Non-pigmented ciliary epithelial cell (primary cell): Measurements from ENCODE around the gene RCOR1.
"Not testable (repeated sequence)": the region's sequence is repeated elsewhere in the genome, so short reads cannot be mapped to it uniquely, and the experiment has no call there.

Source experiments
- DNase-seq: peaks from one replicate; pipeline ENCODE4 v3.0.0-alpha.2; 2010; ENCODE audit warnings: low read depth

The RCOR1 gene

DNA sequence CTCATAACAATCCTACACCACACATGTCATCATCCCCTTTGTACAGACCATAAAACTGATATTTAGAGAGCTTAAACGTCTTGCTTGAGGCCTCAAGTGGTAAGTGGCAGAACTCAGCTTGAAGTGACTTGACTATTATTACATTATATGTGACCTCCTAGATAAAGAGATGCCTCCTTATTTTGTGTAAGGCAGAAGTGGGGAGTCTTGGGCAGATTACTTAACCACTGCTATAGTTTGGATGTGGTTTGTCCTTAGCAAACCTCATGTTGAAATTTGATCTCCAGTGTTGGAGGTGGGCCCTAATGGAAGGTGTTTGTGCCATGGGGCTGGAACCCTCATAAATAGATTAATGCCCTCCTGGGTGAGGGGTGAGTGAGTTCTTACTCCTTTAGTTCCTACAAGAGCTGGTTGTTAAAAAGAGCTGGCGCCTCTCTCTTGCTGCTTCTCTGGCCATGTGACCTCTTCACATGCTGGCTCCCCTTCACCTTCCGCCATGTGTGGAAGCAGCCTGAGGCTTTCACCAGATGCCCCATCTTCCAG lies 37.4 kb downstream of the RCOR1 start:
- DNase-seq, result no peak

DNA sequence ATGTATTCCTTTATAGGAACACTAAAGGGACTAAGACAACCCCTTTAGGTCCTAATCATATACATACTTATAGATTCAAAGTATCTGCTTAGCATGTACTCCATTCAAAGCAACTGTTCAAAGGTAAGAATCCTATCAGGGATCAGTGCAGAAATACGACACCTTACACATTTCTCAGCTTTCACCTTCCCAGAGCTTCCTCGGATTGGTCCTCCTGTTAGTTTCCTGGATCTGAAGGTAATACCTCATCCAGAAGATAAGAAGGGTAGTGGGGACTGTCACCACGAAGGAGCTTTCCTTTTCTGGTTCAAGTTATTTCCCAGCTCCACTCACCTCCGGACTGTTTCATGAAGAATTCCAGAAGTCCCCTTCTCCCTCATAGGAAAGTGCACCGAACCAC lies 38.0 kb downstream of the RCOR1 start:
- no peak for DNase-seq

DNA sequence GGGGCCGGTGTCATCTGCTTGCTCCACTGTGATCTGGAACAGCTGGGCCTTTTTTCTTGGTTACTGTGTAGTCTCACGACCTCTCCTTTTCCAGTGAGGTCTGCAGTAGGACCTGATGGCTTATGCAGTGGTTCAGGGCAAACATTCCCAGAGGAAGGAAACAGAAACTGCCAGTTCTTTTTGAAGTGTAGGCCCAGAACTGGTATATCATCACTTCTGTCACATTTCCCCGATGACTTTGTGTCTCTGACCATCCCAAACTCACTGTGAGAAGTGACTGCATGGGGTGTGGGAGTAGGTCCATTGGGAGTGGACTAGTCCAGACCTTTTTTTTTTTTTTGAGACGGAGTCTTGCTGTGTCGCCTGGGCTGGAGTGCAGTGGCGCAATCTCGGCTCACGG lies 38.4 kb downstream of the RCOR1 start:
- no peak for DNase-seq

DNA sequence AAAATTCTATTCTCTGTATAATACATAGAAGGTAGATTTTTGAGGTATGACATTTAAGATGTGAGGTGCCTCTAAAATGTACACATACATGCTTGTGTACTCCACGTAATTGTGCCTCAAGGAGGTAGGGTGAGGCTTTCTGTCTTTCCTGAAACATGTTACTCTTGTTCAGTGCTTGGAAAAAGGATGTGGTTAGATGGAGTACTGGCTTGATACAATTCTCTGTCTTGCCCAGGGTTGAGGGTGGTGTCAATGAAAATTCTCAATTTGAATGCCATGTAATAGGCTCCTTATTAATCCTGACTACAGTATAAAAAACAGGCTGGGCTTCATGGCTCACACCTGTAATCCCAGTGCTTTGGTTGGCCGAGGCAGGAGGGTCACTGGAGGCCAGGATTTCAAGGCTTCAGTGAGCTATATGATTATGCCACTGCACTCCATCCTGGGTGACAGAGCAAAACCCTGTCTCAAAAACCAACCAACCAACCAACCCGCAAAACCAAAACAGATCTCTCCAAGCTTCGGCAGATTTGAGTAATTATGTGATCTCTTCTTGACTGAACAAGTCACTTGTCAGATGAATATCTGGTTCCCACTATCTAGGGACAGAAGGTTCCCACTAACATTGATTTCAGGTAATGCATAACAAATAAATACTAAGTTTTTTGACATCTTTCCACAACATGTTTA lies 41.6 kb downstream of the RCOR1 start:
- DNase-seq, result no peak

DNA sequence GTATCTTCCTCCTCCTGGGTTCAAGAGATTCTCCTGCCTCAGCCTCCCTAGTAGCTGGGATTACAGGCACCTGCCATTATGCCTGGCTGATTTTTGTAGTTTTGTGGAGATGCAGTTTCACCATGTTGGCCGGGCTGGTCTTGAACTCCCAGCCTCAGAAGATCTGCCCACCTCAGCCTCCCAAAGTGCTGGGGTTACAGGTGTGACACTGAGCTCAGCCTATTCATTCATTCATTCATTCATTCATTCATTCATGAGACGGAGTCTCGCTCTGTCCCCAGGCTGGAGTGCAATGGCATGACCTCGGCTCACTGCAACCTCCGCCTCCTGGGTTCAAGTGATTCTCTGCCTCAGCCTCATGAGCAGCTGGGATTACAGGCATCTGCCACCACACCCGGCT lies 47.2 kb downstream of the RCOR1 start:
- DNase-seq, result not testable (repeated sequence)

DNA sequence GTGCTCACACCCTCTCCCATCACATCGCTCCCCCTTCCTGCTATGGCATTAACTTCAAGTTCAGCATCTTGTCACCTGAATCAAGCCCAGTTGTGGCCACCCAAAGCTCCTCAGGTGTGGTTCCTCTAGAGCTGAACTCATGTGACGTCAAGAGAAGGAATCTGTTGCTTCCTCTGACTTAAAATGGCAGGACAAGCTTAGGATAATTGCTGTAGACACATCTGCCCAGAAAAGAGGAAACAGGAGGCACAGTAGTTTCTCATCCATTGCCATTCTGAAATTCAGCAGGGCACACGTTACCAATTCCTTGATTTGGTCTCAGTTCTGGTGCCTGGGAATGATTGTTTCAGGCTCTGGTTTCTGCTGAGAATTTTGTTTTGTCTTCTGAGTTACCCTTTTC lies 52.1 kb downstream of the RCOR1 start:
- DNase-seq, result no peak

DNA sequence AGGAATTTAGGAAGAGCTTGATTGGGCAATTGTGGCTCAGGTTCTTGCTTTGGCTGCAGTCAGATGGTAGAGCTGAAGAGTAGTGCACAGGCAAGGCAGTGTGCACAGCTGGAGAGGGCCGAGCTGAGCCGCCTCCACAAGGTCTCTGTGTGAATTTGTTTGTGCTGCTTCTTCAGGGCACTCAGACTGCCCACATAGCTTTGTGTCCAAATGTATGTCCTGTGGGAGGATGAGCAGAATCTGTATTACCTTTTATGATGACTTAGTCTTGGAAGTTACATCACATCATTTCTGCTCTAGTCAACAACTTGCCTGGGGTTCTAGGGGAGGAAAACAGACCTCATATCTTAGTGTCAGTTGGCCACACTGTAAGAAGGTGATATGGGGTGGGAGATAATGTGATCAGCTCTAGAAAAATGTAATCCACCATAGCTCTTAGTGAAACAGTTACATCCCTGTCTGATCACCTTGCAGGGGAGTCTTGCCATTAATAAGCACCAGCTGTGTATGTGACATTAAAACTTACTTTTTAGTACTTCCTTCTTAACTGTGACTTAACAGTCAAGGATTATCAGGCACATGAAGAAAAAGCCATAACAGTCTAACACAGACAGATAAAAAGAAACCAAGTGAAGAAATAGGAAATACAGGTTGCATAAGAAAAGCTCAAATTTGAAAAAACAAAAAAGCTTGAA lies 53.4 kb downstream of the RCOR1 start:
- DNase-seq, result no peak

DNA sequence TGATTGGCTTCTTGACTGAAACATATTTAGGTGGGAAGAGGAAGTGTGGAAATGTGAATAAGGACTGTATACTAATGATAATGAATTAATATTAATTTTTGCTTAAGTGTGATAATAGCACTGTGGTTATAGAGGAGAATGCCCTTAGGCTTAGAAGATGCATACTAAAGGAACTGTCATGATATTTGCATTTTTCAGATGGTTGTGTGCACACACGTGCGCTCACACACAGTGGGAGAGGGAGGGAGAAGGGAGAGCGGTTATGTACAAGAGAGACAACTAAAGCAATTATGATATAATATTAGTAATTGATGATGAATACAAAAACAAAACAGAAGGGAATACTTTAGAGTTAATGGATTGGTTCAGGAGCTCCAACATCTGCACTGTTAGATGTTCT lies 54.2 kb downstream of the RCOR1 start:
- DNase-seq, result no peak

DNA sequence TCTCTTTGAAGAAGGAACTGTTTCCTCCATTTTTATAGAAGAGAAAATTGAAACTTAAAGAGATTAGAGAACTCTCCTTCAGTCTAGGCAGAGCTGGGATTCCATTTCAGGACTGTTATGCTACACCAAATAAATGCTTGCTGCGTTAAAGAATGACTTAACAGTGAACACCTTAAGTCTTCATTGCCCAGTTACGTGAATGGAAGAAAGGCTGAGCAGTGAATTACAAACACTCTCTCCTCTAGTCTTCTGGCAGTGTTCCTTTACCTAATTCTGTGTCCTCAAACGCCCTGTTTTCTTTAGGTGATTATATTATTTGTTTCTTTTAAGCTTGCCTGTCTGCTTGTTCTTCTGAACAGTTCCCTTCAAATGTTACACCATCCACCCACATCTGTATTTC lies 59.7 kb downstream of the RCOR1 start:
- DNase-seq, result no peak

DNA sequence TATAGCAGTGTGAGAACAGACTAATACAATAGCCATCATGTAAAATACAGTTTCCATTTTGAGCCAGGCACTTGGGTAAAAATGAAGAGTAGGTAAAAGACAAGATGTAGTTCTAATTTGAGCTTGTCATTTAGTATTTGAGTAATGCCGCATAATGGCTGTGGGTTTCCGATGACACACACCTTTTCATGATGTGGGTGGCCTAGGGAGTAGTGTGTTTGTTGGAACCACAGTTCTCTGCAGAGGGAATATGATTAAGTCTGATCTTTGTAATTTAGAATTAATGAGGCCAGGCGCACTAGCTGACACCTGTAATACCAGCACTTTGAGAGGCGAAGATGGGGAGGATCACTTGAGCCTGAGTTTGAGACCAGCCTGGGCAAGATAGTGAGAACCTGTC lies 61.8 kb downstream of the RCOR1 start:
- no peak for DNase-seq

DNA sequence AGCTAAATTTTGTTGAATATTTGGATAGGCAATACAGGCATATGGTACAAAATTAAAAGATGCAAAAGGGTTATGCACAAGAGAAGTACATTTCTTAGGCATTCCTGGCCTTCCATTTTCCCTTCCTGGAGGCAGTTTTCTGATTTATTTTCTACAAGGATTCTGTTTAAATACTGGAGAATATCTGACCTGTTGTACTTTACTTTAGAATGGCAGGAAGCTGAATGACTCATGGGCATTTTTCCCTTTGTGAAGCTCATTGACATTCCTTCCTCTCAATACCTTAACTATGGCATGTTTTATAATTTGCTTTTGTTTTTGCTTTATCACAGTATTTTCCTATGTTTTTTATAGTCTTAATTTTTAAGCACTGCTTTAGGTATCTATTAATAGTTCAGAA lies 62.7 kb downstream of the RCOR1 start:
- no peak for DNase-seq

DNA sequence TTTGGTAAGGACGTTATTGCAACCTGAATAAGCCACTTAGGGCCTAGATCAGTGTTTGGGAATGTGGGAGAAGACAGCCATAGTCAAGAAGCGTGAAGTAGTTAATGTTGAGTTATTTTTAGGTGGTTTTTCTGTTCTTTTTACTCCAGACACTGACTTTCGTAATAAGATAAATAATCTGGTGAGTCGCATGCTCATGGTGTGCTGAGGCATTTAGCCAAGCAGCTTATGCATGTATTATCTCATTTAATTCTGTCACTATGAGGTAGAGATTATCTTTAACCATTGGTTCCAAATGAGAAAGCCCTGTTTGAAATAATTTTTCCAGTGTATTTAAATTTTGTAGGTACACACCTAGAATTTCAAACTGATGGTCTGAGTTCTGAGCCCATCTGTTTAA lies 67.3 kb downstream of the RCOR1 start:
- no peak for DNase-seq

DNA sequence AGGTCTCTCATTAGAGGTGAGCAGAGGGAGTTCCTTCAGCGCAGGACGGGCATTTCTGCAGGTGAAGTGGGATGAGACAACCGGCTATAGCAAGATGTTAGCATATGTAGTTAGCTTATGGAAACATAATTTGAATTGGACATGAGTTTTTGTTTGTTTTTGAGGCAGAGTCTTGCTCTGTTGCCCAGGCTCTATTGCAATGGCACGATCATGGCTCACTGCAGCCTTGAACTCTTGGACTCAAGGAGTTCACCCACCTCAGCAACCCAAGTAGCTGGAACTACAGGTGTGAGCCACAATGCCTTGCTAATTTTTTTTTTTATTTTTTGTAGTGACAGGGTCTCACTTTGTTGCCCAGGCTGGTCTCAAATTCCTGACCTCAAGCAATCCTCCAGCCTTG lies 69.2 kb downstream of the RCOR1 start:
- no peak for DNase-seq

DNA sequence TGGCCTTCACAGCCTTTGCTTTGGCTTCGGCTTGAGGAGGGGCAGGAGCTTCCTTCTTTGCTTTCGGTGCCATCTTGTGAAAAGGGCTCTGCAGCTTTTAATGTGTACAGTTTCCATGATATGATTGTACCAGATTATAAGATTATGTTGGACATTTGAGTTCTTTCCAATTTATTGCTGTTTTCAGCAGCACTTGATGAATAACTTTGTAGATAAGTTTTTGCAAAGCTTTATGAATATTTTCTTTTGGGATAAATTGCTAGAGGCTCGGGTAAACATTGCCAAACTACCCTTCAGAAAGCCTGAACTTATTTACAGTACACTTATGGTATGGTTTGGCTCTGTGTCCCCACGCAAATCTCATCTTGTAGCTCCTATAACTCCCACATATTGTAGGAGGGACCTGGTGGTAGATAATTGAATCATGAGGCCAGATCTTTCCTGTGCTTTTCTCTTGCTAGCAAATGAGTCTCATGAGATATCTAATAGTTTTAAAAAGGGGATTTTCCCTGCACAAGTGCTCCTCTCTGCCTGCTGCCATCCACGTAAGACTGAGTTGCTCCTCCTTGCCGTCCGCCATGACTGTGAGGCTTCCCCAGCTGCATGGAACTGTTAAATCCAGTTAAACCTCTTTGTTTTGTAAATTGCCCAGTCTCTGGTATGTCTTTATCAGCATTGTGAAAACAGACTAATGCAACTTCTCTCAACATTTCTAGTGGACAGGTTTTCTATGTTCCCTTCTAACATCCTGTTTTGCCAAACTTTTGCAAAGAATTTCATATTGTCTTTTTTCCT lies 70.4 kb downstream of the RCOR1 start:
- no peak for DNase-seq

DNA sequence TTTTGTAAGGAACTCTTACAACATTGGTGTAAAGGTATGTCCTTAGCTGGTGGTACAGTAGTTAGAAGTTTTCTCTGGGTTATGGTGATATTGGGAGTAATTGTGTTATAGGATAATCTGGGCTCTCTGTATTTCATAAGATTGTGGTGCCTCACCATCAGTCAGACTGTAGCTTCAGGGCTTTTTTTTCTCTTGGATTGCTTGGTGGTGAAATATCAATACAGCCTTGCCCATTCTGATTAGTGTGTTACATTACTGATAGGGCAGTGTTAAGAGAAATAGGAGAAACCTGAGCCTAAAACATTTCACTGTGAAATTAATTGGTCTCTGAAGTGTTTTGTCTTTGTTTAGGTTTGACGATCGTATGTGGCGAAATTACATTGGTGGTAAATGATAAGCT lies 71.0 kb downstream of the RCOR1 start:
- no peak for DNase-seq

DNA sequence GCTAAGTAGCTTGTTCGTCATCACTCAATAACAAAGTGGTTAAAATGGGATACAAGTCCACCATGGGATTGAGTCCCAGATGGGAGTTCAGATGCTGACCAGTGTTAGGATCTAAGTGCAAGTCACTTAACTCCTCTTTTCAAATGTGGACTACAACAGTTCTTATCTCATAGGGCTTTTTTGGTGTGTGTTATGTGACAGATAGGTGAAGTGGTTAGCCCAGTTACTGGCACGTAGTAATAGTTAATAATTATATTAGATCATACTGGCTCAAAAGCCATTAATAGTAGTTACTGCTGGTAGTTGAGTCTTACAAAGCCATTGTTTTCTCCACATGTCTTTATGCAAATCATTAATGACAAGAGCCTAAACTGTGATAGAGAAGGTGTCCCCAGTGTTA lies 73.2 kb downstream of the RCOR1 start:
- DNase-seq, result no peak

DNA sequence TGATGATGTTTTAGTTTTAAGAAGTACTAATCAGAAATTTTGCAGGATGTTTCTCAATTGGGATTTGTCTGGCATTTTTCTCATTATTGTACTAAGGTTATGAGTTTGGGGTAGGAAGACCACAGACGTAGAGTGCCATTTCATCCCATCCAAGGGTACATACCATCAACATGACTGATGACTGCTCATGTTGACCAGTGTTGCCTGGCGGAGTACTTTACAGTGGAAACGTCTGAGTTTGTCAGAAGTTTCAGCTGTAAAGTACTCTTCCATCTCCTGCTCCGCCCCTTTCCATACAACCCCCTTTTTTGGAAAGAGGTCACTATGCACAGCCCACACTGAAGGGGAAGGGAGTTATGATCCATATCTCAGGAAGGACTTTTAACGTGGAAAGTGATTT lies 74.2 kb downstream of the RCOR1 start:
- DNase-seq, result no peak

DNA sequence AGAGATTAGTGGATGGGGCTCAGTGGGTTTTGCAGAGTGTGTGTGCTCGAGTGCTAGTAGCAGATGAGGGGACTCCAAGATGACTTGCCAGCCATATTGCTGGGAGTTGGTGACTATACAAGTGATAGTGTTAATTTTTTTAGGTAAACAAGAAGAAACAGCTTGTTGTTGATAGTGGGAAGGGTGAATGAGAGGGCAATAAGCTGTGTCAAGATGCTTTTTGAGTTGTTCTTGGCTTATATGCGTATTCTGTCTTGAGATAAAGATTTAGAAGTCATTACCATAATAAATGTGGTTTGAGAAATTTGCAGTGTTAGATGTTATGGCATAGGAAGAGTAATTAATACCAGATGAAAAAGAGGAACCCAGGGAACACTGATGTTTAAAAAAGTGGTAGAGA lies 75.3 kb downstream of the RCOR1 start:
- no peak for DNase-seq

DNA sequence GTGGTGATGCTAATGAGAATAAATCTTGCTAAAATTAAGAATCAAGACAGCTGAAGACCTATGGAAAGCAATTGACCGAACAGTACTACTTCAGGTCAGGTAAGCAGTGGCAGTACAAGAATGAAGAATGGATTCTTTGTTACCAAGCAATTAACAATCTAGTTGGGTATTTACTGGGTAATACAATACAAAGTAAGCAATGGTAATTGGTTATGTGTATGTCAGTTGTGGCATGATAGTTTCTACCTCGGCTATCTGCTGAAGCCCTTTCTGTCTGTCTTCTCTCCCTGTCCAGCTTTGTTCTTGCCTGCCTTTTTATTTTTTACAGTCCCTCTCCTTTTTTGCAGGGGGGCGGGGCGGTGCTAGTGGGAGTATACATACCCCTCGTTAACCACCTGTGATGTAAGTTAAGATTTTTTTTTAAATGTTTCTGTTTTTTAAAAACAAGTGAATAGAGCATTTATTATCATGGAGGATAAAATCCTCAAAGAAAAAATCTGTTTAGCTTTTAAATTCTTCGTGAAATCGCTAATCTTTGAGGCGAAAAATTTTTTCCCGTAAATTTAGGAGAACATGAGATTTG lies 75.9 kb downstream of the RCOR1 start:
- DNase-seq, result no peak

DNA sequence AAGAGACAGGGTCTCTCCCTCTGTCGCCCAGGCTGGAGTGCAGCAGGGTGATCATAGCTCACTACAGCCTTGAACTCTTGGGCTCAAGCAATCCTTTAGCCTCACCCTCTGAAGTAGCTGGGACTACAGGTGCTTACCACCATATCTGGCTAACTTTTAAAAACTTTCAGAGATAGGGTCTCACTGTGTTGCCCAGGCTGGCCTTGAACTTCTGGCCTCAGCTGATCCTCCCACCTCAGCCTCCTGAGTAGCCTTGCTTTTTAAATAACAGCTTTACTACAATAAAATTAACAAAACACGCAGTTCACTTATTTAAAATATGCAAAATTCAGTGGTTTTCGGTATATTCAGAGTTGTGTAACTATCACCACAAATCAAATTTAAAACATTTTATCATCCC lies 79.0 kb downstream of the RCOR1 start:
- DNase-seq, result no peak

DNA sequence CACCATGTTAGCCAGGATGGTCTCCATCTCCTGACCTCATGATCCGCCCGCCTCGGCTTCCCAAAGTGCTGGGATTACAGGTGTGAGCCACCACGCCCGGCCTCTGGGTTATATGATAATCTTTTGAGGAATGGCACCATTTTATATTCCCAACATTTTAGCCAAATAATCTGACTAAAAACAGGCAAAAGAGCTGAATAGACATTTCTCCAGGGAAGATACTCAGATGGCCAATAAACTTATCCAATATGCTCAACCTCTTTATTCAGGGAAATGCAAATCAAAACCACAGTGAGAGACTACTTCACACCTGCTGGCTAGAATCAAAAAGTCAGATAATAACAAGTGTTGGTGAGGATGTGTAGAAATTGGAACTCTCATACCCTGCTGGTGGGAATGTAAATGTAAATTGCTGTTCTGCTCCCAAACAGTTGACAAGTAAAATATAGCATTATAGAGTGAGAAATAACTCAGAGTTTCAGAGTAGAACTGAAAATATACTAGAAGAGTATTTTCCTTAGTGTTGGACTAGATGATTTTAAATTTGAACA lies 80.0 kb downstream of the RCOR1 start:
- DNase-seq, result no peak

DNA sequence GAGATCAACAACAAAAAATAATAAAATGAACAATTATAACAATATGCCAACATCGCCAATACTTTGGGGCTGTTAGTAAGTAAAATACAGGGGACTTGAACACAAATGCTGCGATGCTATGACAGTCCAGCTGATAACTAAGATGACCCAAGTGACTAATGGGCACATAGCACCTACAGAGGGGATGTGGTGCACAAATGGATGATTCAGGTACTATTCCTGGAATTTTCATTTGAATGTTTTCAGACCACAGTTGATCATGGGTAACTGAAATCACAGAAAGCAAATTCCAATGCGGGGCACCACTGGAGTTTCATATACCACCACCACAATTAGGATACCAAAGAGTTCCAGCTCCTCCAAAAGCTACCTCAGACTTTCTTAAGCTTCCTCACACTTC lies 82.9 kb downstream of the RCOR1 start:
- DNase-seq, result no peak
